Erythroblast (primary cell): Measurements from ENCODE around the gene KMT2C.
"Not testable (repeated sequence)": the region's sequence is repeated elsewhere in the genome, so short reads cannot be mapped to it uniquely, and the experiment has no call there.

Experiments
- DNase-seq, 2 experiments: peaks; one replicate each; lab custom pipeline; 2025; lab: John Stamatoyannopoulos, UW
- GATA1 ChIP-seq: IDR thresholded peaks from 2 replicates; pipeline ENCODE4 v1.6.1; 2011; ENCODE audit warnings: low read depth, mild to moderate bottlenecking, control low read depth, low read length, moderate library complexity
- POLR2A ChIP-seq: IDR thresholded peaks from 2 replicates; pipeline ENCODE4 v1.6.1; 2011; ENCODE audit warnings: mild to moderate bottlenecking, low read length

Gene KMT2C

DNA sequence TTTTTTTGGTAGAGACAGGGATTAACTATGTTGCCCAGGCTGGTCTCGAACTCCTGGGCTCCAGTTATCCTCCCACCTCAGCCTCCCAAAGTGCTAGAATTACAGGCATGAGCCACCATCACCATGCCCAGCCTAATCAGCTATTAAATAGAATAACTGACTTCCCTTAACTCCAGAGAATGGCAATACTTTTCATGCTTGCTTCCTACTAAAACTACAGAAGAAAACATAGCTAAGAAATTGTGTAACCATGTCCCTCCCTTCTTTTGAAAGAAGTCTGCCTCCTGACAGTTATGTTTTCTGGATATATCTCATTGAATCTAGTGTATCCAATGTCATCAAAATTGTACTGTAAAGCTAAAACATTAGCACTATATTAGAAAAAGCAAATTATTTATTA lies 95.6 kb downstream of the KMT2C start:
- no peak for DNase-seq
- no peak for TF ChIP-seq POLR2A
- no peak for TF ChIP-seq GATA1

GRCh38 chr7:152338561-152338960 lies 97.2 kb downstream of the KMT2C start:
- TF ChIP-seq GATA1 (no peak), POLR2A (no peak)
- no peak for DNase-seq

- TF ChIP-seq GATA1 (no peak), POLR2A (no peak)
- DNase-seq: peak; percentile 22 to 30
Measured at GRCh38 chr7:152336754-152337368, 98.9 kb downstream of the KMT2C start.

DNA sequence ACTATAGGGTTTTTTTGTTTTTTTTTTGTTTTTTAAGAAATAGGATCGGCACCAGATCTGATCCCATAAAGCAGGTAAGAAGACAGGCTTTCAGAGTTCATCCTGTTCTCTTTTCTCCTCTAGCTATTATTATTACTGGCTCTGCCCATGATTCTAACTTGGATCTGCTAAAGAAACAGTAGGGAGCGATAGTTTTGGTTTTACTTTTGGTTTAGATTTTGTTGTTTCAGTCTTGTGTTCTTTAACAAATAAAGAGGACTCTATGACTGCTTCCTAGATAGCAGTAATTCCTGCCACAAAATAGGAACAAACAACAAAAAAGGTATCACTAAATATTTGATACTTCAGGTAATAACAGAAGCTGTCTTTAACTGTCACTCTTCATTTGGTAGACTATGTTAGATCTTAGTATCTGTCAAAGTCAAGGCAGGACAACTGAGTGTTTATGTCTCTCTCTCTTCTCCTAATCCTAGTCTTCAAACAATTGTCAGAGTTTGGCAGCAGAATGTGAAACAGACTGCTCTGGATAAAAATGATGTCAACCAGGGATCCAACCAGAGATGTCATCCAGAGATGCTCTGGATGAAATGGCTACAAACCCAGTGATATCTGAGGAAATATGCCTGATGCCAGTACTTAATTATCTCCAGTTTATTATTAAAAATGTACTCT lies 99.8 kb downstream of the KMT2C start:
- TF ChIP-seq POLR2A: no peak
- TF ChIP-seq GATA1: no peak
- DNase-seq: peak in 1 of 2 experiments; percentile 5

GRCh38 chr7:152333134-152333533 lies 102.7 kb downstream of the KMT2C start:
- TF ChIP-seq POLR2A (no peak), GATA1 (no peak)
- no peak for DNase-seq

GRCh38 chr7:152330827-152331226 lies 105.0 kb downstream of the KMT2C start:
- DNase-seq: no peak

GRCh38 chr7:152329469-152329868 lies 106.3 kb downstream of the KMT2C start:
- DNase-seq: no peak

More at GRCh38 chr7:152330827-152331226, 105.0 kb downstream of the KMT2C start:
- TF ChIP-seq POLR2A (no peak), GATA1 (no peak)

DNA sequence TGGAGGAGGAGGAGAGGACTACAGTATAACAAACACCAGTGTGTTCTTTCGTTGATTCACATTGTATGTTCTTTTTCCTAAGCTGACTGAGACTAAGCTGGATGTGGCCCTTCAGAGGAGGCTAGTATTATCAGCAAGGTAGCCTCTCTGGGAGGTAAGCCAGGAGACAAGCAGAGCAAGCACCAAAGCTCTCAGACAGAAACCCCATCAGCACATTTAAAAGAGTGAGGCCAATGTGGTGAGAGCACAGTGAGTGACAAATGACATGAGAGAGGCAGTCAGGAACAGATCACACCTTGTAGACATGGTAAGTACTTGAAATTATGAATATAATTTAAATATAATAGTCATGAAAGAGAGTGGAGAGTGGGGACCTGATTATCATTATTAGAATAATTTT lies 107.6 kb downstream of the KMT2C start:
- TF ChIP-seq POLR2A (no peak), GATA1 (no peak)

More at GRCh38 chr7:152329469-152329868, 106.3 kb downstream of the KMT2C start:
- no peak for TF ChIP-seq POLR2A

GRCh38 chr7:152315845-152316244 lies 120.0 kb downstream of the KMT2C start:
- TF ChIP-seq POLR2A (no peak), GATA1 (no peak)
- DNase-seq: no peak

More for the DNA sequence above, 107.6 kb downstream of the KMT2C start:
- DNase-seq: no peak

DNA sequence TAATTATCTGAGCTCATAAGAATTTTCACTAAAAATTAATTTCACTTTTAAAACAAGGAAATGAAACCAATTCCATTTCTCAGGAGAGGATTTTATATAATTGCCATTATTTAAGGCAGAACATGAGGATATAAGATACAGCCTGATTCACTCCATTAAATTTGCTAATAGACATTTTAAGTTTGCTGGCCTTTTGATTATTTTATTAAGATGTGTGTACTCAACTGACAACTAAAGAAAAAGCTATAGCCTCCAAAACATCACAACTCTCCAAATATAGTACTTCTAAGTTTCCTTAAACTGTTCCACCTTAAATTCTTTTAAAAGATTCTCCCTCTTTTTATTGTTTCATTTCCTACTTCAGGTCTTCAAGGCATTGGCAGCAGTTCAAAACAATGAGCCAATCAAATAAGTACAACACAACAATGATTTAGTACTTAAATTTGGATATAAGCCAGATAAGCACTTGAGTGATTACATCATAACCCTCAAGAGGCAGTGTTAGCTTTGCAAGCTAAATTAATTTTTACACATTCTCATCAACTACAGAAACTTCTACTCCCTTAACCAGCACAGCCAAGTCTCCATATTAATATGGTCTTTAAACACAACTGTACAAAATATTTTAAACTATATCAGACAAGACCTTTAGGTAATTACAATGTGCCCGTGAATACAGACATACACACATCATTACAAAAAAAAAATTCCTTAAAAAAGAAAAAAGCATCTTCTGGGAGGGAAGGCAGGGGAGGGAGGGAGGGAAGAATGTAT lies 121.8 kb downstream of the KMT2C start:
- TF ChIP-seq POLR2A (no peak), GATA1 (no peak)
- DNase-seq: peak; percentile 83 to 84

DNA sequence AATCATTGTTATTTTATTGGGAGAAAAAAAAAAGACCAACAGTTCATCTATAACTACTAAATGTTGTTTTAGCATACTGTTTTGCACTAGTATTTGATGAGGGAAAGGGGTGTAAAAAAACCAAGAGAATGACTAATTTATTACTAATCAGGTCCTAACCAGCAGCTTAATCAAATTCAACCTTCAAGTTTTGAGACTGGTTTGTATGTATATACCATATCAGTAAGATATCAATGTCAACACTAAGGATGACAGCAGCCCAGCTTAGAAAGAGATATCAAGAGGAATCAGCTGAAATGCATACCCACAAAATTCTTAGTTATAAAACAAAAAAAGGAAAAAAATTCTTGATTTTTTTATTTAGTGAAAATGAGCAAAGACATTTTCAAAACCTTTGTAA lies 122.6 kb downstream of the KMT2C start:
- peak; percentile 43 to 51 for DNase-seq
- TF ChIP-seq POLR2A (no peak), GATA1 (no peak)

- no peak for DNase-seq
- no peak for TF ChIP-seq GATA1
- no peak for TF ChIP-seq POLR2A
Measured at GRCh38 chr7:152312316-152312715, 123.5 kb downstream of the KMT2C start.

DNA sequence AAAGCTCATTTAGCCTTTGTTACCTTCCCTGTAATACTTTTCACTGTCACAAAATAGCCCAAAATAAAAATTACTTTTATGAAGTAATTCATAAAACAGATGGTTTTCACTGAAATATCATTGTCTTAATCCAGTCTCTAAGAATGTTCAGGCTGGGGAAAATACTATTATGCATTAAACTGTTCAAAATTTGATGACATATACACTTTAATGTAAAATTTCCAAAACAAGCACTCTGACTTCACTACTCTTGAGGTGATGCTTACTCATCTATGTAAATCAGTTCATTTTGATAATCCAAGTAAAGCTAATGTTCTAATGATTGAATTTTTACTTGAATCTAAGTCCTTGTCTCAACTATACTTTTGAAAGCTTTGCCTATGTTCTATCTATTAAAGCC lies 127.9 kb downstream of the KMT2C start:
- DNase-seq: no peak
- no peak for TF ChIP-seq POLR2A
- TF ChIP-seq GATA1: no peak

DNA sequence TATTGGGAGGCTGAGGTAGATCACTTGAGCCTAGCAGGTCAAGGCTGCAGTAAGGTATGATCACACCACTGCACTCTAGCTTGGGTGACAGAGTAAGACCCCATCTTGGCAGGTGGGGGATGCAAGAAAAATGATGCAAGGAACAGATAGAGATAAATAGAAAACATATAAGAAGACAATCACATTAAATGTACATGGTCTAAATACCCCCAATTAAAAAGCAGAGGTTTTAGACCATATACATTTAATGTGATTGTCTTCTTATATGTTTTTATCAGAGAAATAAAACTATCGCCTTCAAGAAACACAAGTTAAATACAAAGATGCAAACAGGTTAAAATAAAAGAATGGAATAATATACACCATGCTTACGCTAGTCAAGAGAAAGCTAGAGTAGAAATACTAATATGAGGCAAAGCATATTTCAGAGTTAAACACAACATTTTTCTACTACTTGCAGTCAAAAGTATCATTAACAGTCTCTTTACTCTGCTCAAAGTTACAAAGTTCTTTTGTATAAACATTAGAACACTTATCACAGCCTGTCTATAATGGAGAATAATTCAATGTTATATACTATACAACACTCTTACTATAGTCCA lies 136.2 kb downstream of the KMT2C start:
- not testable (repeated sequence) for DNase-seq
